ENCODE measurements around the gene YWHAQ.
A peak's percentile ranks its signal among the peaks of the same experiment; 100 is the strongest.
"Not testable (repeated sequence)": the region's sequence is repeated elsewhere in the genome, so short reads cannot be mapped to it uniquely, and the experiment has no call there.

The YWHAQ gene

GRCh38 chr2:9637330-9637729, 6.5 kb upstream of the YWHAQ start:
- FAIRE-seq (no peak), DNase-seq (ENCODE audit: insufficient read length, low spot score) (peak; percentile 64)

- DNase-seq (ENCODE audit: insufficient read length, low spot score) (no peak), FAIRE-seq (no peak)
Observed at GRCh38 chr2:9634133-9634532, 3.3 kb upstream of the YWHAQ start.

- FAIRE-seq: no peak
- no peak for DNase-seq (ENCODE audit: insufficient read length, low spot score)
Observed at GRCh38 chr2:9631878-9632700, 1.3 kb upstream of the YWHAQ start.

GRCh38 chr2:9631553-9631819, 689 bp upstream of the YWHAQ start:
- DNase-seq (ENCODE audit: insufficient read length, low spot score) (no peak), FAIRE-seq (no peak)

GRCh38 chr2:9630117-9630735, 571 bp downstream of the YWHAQ start:
- FAIRE-seq: no peak
- no peak for DNase-seq (ENCODE audit: insufficient read length, low spot score)

GRCh38 chr2:9629222-9630116, 1.3 kb downstream of the YWHAQ start:
- FAIRE-seq (no peak), DNase-seq (ENCODE audit: insufficient read length, low spot score) (no peak)

GRCh38 chr2:9627310-9627709, 3.5 kb downstream of the YWHAQ start:
- FAIRE-seq (no peak), DNase-seq (ENCODE audit: insufficient read length, low spot score) (no peak)

- FAIRE-seq (no peak), DNase-seq (ENCODE audit: insufficient read length, low spot score) (no peak)
Observed at GRCh38 chr2:9623151-9623550, 7.6 kb downstream of the YWHAQ start.

GRCh38 chr2:9621655-9622054, 9.1 kb downstream of the YWHAQ start:
- FAIRE-seq; DNase-seq (ENCODE audit: insufficient read length, low spot score): not testable (repeated sequence)

GRCh38 chr2:9618410-9618809, 12.4 kb downstream of the YWHAQ start:
- DNase-seq (ENCODE audit: insufficient read length, low spot score) (no peak), FAIRE-seq (no peak)

- FAIRE-seq: no peak
- DNase-seq (ENCODE audit: insufficient read length, low spot score): no peak
Observed at GRCh38 chr2:9617749-9618148, 13.0 kb downstream of the YWHAQ start.

GRCh38 chr2:9617296-9617695, 13.5 kb downstream of the YWHAQ start:
- DNase-seq (ENCODE audit: insufficient read length, low spot score) (no peak), FAIRE-seq (no peak)

GRCh38 chr2:9614562-9614961, 16.2 kb downstream of the YWHAQ start:
- DNase-seq (ENCODE audit: insufficient read length, low spot score) (no peak), FAIRE-seq (no peak)

- FAIRE-seq: no peak
- DNase-seq (ENCODE audit: insufficient read length, low spot score): no peak
Observed at GRCh38 chr2:9613291-9613690, 17.5 kb downstream of the YWHAQ start.

GRCh38 chr2:9611549-9611912, 19.3 kb downstream of the YWHAQ start:
- not testable (repeated sequence) for FAIRE-seq; DNase-seq (ENCODE audit: insufficient read length, low spot score)

- FAIRE-seq: no peak
Observed at GRCh38 chr2:9610781-9611548, 19.8 kb downstream of the YWHAQ start.

GRCh38 chr2:9608491-9608890, 22.3 kb downstream of the YWHAQ start:
- DNase-seq (ENCODE audit: insufficient read length, low spot score); FAIRE-seq: not testable (repeated sequence)

More at GRCh38 chr2:9610781-9611548, 19.8 kb downstream of the YWHAQ start:
- no peak for DNase-seq (ENCODE audit: insufficient read length, low spot score)

GRCh38 chr2:9602412-9602811, 28.4 kb downstream of the YWHAQ start:
- no peak for DNase-seq (ENCODE audit: insufficient read length, low spot score)
- FAIRE-seq: no peak

- no peak for FAIRE-seq
- no peak for DNase-seq (ENCODE audit: insufficient read length, low spot score)
Observed at GRCh38 chr2:9601397-9601796, 29.4 kb downstream of the YWHAQ start.

GRCh38 chr2:9599430-9599829, 31.4 kb downstream of the YWHAQ start:
- FAIRE-seq (no peak), DNase-seq (ENCODE audit: insufficient read length, low spot score) (no peak)

Measured in HTR-8/SVneo (cell line).